ENCODE data around the gene MKRN2. TPM values are rescaled to one million over a fixed set of nuclear protein-coding genes. Genes with fewer than 3 reads are reported as not detected.

Gene MKRN2
- total and polyA plus RNA-seq, 8 donors, result 13.3 to 39.1 (median 17.9) TPM

- WGBS, 5 donors, result 91 to 95% (median 92%) methylated on average over 2 of the region's 2 CpGs
- no peak overlapping the region for H3K4me3 ChIP-seq
- H3K27me3 ChIP-seq, result no peaks in the 10 kb centered on the region
- DNase-seq, result no peak
- H3K9me3 ChIP-seq, result no peaks in the 10 kb centered on the region
- H3K4me1 ChIP-seq, result peaks cover 4 to 19% (median 10%) of the 10 kb centered on the region in 4 donors
- TF ChIP-seq POLR2AphosphoS5 (IDR thresholded peaks at IDR 0.05) (no peak), CTCF (IDR thresholded peaks at IDR 0.05) (no peak), EP300 (IDR thresholded peaks at IDR 0.05) (no peak)
- no peak overlapping the region for H3K27ac ChIP-seq
- H3K36me3 ChIP-seq, result peaks cover 58 to 100% (median 100%) of the 10 kb centered on the region in 4 donors
- intact Hi-C loops (cut with DNase I; ENCODE audit: low total_unique reads), result no loop called here
Measured at GRCh38 chr3:12584083-12584482, 27.2 kb downstream of the MKRN2 start.

- H3K9me3 ChIP-seq, result no peaks in the 10 kb centered on the region
- no peak overlapping the region for H3K27ac ChIP-seq
- WGBS, 5 donors, result 82 to 92% (median 88%) methylated on average over 3 of the region's 3 CpGs
- TF ChIP-seq POLR2AphosphoS5 (IDR thresholded peaks at IDR 0.05) (no peak), CTCF (IDR thresholded peaks at IDR 0.05) (no peak), POLR2A (IDR thresholded peaks at IDR 0.05) (no peak), EP300 (IDR thresholded peaks at IDR 0.05) (no peak)
- H3K27me3 ChIP-seq, result no peaks in the 10 kb centered on the region
- peaks cover 62 to 100% (median 100%) of the 10 kb centered on the region in 4 donors for H3K36me3 ChIP-seq
- peaks cover 0 to 8% (median 6%) of the 10 kb centered on the region in 4 donors for H3K4me1 ChIP-seq
- DNase-seq, result no peak
- no peak overlapping the region for H3K4me3 ChIP-seq
- intact Hi-C loops (cut with DNase I; ENCODE audit: low total_unique reads), result no loop called here
Measured at GRCh38 chr3:12585181-12585580, 28.3 kb downstream of the MKRN2 start.

DNA sequence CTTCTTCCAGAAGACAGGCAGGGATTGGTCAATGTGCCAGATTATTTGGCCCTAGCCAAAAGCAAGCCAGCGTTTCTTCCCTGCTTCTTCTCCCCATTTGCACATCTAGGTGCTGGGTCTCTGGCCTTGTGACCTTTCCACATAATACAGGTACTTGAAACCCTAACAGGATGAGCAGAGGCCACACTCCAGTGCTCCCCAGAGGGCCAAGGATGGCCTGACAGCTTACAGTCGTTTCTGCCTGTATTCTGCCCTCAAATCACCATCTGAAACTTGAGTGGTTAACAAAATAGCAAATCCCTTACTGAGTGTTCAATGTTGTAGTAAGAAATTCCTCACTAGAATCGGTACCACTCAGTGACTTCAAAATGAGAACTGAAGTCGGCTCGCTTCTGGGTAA is 29.1 kb downstream of the MKRN2 start:
- Histone ChIP-seq H3K4me1 (peaks cover 0 to 8% (median 6%) of the 10 kb centered on the region in 4 donors), H3K4me3 (no peak overlapping the region), H3K27ac (no peak overlapping the region), H3K9me3 (no peaks in the 10 kb centered on the region), H3K36me3 (peaks cover 68 to 100% (median 100%) of the 10 kb centered on the region in 4 donors), H3K27me3 (no peaks in the 10 kb centered on the region)
- TF ChIP-seq POLR2AphosphoS5 (IDR thresholded peaks at IDR 0.05), result no peak
- TF ChIP-seq EP300 (IDR thresholded peaks at IDR 0.05), result no peak
- no peak for TF ChIP-seq POLR2A (IDR thresholded peaks at IDR 0.05)
- TF ChIP-seq CTCF (IDR thresholded peaks at IDR 0.05), result no peak
- WGBS, 5 donors, result 65 to 86% (median 70%) methylated on average over 5 of the region's 5 CpGs
- DNase-seq, result no peak
- intact Hi-C loops (cut with DNase I; ENCODE audit: low total_unique reads), result no loop called here

DNA sequence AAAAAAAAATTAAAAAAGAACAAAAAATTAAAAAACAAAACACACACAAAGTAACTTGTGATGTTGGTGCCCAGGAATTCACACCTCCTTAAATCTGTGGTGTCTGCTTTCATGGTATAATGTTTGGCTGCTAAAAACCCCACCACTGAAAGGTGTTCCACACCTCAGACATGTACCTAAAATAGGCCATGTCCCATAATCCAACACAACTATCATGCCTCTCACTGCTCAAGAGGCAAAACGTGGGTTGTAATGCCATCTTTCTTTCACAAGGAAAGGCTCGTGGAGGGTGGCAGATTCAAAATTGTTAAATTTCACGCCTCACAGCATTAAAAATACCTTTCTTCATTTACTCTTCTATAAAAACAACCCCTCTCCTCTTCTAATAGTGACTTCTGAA is 29.5 kb downstream of the MKRN2 start:
- no peak for DNase-seq
- Histone ChIP-seq H3K36me3 (peaks cover 68 to 100% (median 100%) of the 10 kb centered on the region in 4 donors), H3K27me3 (no peaks in the 10 kb centered on the region), H3K4me1 (peaks cover 0 to 8% (median 6%) of the 10 kb centered on the region in 4 donors), H3K9me3 (no peaks in the 10 kb centered on the region), H3K4me3 (no peak overlapping the region), H3K27ac (no peak overlapping the region)
- WGBS, 5 donors, result 81 to 83% (median 82%) methylated on average over 3 of the region's 3 CpGs
- no peak for TF ChIP-seq POLR2AphosphoS5 (IDR thresholded peaks at IDR 0.05)
- no peak for TF ChIP-seq CTCF (IDR thresholded peaks at IDR 0.05)
- TF ChIP-seq POLR2A (IDR thresholded peaks at IDR 0.05), result no peak
- no peak for TF ChIP-seq EP300 (IDR thresholded peaks at IDR 0.05)
- intact Hi-C loops (cut with DNase I; ENCODE audit: low total_unique reads), result no loop called here
